ENCODE data around the gene IGSF21. TPM values are rescaled to one million over a fixed set of nuclear protein-coding genes. Genes with fewer than 3 reads are reported as not detected.

IGSF21 gene
- total RNA-seq, 1 donor from 2014 or later, result 1.8 TPM

DNA sequence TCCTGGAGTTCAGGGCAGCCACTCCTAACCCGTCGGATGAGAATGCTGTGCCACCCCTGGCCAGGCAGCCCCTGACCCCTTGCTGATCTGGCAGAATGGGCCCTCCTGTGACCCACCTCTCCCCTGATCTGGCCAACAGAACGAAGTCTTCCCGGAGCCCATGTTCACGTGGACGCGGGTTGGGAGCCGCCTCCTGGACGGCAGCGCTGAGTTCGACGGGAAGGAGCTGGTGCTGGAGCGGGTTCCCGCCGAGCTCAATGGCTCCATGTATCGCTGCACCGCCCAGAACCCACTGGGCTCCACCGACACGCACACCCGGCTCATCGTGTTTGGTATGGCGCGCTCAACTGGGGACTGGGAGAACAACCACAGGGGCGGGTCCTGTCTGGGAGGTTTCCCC, 269.1 kb downstream of the IGSF21 start:
- intact Hi-C loops (cut with DNase I), result no loop called here
- Histone ChIP-seq H3K4me1 (no peaks in the 10 kb centered on the region), H3K9me3 (peaks cover 6% of the 10 kb centered on the region), H3K27me3 (ENCODE audit: low read depth) (peaks cover 7% of the 10 kb centered on the region), H3K4me3 (no peak overlapping the region), H3K27ac (no peak overlapping the region), H3K36me3 (no peaks in the 10 kb centered on the region)
- ATAC-seq (no peak), DNase-seq (no peak)
- TF ChIP-seq, protein P1, sequence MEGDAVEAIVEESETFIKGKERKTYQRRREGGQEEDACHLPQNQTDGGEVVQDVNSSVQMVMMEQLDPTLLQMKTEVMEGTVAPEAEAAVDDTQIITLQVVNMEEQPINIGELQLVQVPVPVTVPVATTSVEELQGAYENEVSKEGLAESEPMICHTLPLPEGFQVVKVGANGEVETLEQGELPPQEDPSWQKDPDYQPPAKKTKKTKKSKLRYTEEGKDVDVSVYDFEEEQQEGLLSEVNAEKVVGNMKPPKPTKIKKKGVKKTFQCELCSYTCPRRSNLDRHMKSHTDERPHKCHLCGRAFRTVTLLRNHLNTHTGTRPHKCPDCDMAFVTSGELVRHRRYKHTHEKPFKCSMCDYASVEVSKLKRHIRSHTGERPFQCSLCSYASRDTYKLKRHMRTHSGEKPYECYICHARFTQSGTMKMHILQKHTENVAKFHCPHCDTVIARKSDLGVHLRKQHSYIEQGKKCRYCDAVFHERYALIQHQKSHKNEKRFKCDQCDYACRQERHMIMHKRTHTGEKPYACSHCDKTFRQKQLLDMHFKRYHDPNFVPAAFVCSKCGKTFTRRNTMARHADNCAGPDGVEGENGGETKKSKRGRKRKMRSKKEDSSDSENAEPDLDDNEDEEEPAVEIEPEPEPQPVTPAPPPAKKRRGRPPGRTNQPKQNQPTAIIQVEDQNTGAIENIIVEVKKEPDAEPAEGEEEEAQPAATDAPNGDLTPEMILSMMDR (IDR thresholded peaks at IDR 0.05), result no peak

DNA sequence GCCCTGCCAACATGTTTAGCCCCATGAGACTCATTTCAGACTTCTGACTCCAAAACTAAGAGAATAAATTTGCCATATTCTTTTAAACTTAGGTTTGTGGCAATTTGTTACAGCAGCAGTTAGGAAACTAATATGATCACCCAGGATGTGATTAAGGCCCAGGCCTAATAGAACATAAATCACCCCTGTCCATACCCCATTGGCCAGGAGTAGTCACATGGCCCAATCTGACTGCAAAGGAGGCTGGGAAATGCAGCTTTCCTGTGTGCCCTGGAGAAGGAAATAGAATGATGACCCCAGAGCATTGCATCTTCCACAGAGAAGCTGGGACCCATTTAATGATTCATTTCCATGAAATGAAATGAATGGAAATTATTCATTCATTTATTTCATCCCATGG, 272.7 kb downstream of the IGSF21 start:
- no peak overlapping the region for H3K27ac ChIP-seq
- no peaks in the 10 kb centered on the region for H3K4me1 ChIP-seq
- no peaks in the 10 kb centered on the region for H3K36me3 ChIP-seq
- ATAC-seq (no peak), DNase-seq (no peak)
- peaks cover 11% of the 10 kb centered on the region for H3K27me3 ChIP-seq (ENCODE audit: low read depth)
- peaks cover 6% of the 10 kb centered on the region for H3K9me3 ChIP-seq
- intact Hi-C loops (cut with DNase I), result no loop called here
- TF ChIP-seq, protein P1 (IDR thresholded peaks at IDR 0.05), result no peak
- no peak overlapping the region for H3K4me3 ChIP-seq

DNA sequence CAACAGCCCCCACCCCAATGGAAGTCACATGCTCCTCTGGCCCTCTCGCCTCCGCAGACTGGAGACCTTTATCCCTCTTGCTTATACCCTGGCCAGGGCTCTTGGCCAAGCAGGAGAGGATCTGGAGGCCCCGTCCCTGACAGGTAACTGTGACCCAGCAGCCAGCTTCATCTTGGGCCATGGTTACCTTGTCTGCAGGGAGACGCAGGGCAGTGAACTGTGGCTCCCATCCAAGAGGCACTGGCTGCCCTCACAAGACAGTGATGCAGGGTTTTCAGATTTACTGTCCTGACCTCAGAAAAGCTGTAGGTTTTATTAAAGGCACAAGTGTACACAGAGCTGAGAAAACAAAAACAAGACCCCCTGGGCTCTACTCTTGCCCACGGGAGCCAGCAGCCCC, 276.5 kb downstream of the IGSF21 start:
- Histone ChIP-seq H3K27ac (no peak overlapping the region), H3K4me3 (no peak overlapping the region), H3K4me1 (no peaks in the 10 kb centered on the region), H3K9me3 (peaks cover 6% of the 10 kb centered on the region), H3K36me3 (no peaks in the 10 kb centered on the region), H3K27me3 (ENCODE audit: low read depth) (peaks cover 14% of the 10 kb centered on the region)
- DNase-seq, result no peak
- TF ChIP-seq, protein P1 (IDR thresholded peaks at IDR 0.05), result no peak
- intact Hi-C loops (cut with DNase I), result no loop called here
- no peak for ATAC-seq

DNA sequence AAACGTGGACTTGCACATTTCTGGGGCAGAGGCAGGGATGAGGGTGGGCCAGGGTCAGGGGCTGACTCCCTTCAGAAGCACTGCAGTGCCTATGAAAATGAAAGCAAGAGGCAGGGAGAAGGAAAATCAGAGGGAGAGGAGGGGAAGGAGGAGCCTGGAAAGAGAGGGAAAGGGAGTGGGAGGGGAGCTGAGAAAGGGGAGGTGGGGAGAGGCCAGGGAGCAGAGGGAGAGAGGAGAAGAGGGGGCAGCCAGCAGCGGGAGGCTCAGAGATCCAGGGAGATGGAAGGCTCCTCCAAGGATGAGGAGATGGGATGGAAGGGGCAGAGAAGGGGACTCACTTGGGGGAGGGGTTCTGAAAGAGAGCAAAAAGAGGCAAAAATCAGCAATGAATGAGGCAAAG, 276.9 kb downstream of the IGSF21 start:
- no peak for ATAC-seq

DNA sequence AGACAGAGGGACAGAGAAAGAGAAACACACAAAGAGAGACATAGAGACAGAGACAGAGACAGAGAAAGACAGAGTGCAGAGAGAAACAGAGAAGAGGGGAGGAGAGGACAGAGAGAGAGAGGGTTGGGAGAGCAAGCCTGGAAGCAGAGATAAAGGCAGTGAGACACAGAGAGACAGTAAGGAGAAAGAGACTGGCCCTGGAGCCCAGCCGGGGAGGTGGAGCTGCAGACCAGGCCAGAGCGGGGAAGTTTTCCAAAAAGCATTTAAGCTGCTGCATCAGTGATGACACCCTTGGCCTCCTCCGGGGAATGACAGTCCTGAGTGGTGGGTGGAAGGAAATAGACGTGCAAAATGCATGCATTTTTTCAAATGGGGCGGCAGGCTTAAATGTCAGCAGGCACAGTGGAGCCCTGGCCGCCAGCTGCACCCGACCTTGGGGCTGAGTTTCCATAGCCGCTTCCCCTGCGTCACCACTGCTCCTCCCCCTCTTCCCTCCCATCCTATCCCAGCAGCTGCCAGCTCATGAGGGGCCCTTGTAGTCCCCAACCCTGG, 277.7 kb downstream of the IGSF21 start:
- ATAC-seq (no peak), DNase-seq (no peak)
- intact Hi-C loops (cut with DNase I), result no loop called here
- Histone ChIP-seq H3K36me3 (no peaks in the 10 kb centered on the region), H3K27me3 (ENCODE audit: low read depth) (peaks cover 14% of the 10 kb centered on the region), H3K4me1 (no peaks in the 10 kb centered on the region), H3K27ac (no peak overlapping the region), H3K9me3 (peaks cover under 1% of the 10 kb centered on the region), H3K4me3 (no peak overlapping the region)
- TF ChIP-seq, protein P1 (IDR thresholded peaks at IDR 0.05), result no peak

More for the DNA sequence above, 276.9 kb downstream of the IGSF21 start:
- no peak overlapping the region for H3K27ac ChIP-seq
- no peaks in the 10 kb centered on the region for H3K4me1 ChIP-seq
- no peaks in the 10 kb centered on the region for H3K36me3 ChIP-seq
- intact Hi-C loops (cut with DNase I), result no loop called here
- TF ChIP-seq, protein P1 (IDR thresholded peaks at IDR 0.05), result no peak
- no peak for DNase-seq
- peaks cover 14% of the 10 kb centered on the region for H3K27me3 ChIP-seq (ENCODE audit: low read depth)
- peaks cover 6% of the 10 kb centered on the region for H3K9me3 ChIP-seq
- no peak overlapping the region for H3K4me3 ChIP-seq
